ENCODE measurements around the gene TLK2.
A peak's percentile ranks its signal among the peaks of the same experiment; 100 is the strongest.
"Not testable (repeated sequence)": the region's sequence is repeated elsewhere in the genome, so short reads cannot be mapped to it uniquely, and the experiment has no call there.

TLK2 gene

GRCh38 chr17:62464422-62464821, 14.2 kb upstream of the TLK2 start:
- not testable (repeated sequence) for DNase-seq; H3K27me3 ChIP-seq (replicated peaks; ENCODE audit: control insufficient read depth, insufficient read depth, low read length, poor library complexity, severe bottlenecking); H3K4me1 ChIP-seq (ENCODE audit: control insufficient read depth, insufficient read depth, low read length, poor library complexity, severe bottlenecking); H3K4me3 ChIP-seq (ENCODE audit: insufficient read depth, low read depth, low read length, poor library complexity, severe bottlenecking); H3K9me3 ChIP-seq (ENCODE audit: control insufficient read depth, low read length); H3K27ac ChIP-seq (ENCODE audit: insufficient read depth, low read length, poor library complexity, severe bottlenecking); H3K36me3 ChIP-seq (ENCODE audit: control insufficient read depth, insufficient read depth, low read length)

DNA sequence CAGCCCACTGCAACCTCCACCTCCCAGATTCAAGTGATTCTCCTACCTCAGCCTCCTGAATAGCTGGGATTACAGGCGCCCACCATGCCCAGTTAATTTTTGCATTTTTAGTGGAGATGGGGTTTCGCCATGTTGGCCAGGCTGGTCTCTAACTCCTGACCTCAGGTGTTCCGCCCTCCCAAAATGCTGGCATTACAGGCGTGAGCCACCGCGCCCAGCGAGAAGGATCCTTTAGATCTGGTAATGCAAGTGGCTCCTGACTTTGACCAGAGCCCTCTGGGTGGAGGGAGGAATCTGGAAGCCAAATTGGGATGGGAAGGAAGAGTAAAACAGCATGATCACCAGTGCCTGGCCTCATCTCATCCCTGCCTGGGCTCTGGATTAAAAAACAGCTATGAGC, 13.4 kb upstream of the TLK2 start:
- not testable (repeated sequence) for H3K27me3 ChIP-seq (replicated peaks; ENCODE audit: control insufficient read depth, insufficient read depth, low read length, poor library complexity, severe bottlenecking)

DNA sequence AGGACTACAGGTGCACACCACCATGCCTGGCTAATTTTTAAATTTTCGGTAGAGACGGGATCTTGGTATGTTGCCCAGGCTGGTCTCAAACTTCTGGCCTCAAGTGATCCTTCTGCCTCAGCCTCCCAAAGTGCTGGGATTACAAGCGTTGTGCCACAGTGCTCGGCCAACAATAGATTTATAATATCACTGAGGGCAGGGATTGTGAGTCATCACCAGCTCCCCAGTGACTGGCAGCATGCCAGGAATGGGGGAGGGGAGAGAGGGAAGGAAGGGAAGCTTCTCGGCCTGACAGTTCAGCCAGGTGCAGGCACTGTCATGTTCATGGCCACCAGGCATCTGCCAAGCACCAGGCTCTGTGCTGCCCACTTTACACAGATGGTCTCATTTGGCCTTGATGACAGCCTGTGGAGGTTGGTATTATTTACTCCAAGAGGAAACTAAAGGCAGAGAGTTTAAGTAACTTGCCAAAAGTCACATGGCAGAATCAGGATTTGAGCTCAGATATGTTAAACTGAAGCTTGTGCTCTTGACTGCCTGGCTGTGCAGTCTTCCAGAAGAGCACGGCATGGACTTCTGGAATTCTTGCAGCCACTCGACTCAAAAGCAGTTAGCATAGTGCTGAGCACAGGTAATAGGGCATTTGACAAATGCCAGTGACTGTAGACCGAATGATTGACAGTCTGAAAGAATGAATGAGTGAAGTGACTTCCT, 7.8 kb upstream of the TLK2 start:
- not testable (repeated sequence) for H3K36me3 ChIP-seq (ENCODE audit: control insufficient read depth, insufficient read depth, low read length); H3K4me1 ChIP-seq (ENCODE audit: control insufficient read depth, insufficient read depth, low read length, poor library complexity, severe bottlenecking); H3K9me3 ChIP-seq (ENCODE audit: control insufficient read depth, low read length); H3K27ac ChIP-seq (ENCODE audit: insufficient read depth, low read length, poor library complexity, severe bottlenecking); H3K27me3 ChIP-seq (replicated peaks; ENCODE audit: control insufficient read depth, insufficient read depth, low read length, poor library complexity, severe bottlenecking); H3K4me3 ChIP-seq (ENCODE audit: insufficient read depth, low read depth, low read length, poor library complexity, severe bottlenecking)
- peak; percentile 44 to 61 (median 53) for DNase-seq

More for the DNA sequence above, 13.4 kb upstream of the TLK2 start:
- H3K9me3 ChIP-seq (ENCODE audit: control insufficient read depth, low read length); H3K4me1 ChIP-seq (ENCODE audit: control insufficient read depth, insufficient read depth, low read length, poor library complexity, severe bottlenecking); H3K36me3 ChIP-seq (ENCODE audit: control insufficient read depth, insufficient read depth, low read length); DNase-seq; H3K27ac ChIP-seq (ENCODE audit: insufficient read depth, low read length, poor library complexity, severe bottlenecking); H3K4me3 ChIP-seq (ENCODE audit: insufficient read depth, low read depth, low read length, poor library complexity, severe bottlenecking): not testable (repeated sequence)

- DNase-seq = not testable (repeated sequence)
Observed at GRCh38 chr17:62471380-62471880, 7.2 kb upstream of the TLK2 start.

GRCh38 chr17:62473030-62473982, 5.3 kb upstream of the TLK2 start:
- DNase-seq; H3K4me3 ChIP-seq (ENCODE audit: insufficient read depth, low read depth, low read length, poor library complexity, severe bottlenecking); H3K9me3 ChIP-seq (ENCODE audit: control insufficient read depth, low read length); H3K4me1 ChIP-seq (ENCODE audit: control insufficient read depth, insufficient read depth, low read length, poor library complexity, severe bottlenecking); H3K27ac ChIP-seq (ENCODE audit: insufficient read depth, low read length, poor library complexity, severe bottlenecking); H3K27me3 ChIP-seq (replicated peaks; ENCODE audit: control insufficient read depth, insufficient read depth, low read length, poor library complexity, severe bottlenecking); H3K36me3 ChIP-seq (ENCODE audit: control insufficient read depth, insufficient read depth, low read length): not testable (repeated sequence)

More at GRCh38 chr17:62471380-62471880, 7.2 kb upstream of the TLK2 start:
- not testable (repeated sequence) for H3K4me1 ChIP-seq (ENCODE audit: control insufficient read depth, insufficient read depth, low read length, poor library complexity, severe bottlenecking); H3K9me3 ChIP-seq (ENCODE audit: control insufficient read depth, low read length); H3K4me3 ChIP-seq (ENCODE audit: insufficient read depth, low read depth, low read length, poor library complexity, severe bottlenecking); H3K27ac ChIP-seq (ENCODE audit: insufficient read depth, low read length, poor library complexity, severe bottlenecking); H3K27me3 ChIP-seq (replicated peaks; ENCODE audit: control insufficient read depth, insufficient read depth, low read length, poor library complexity, severe bottlenecking); H3K36me3 ChIP-seq (ENCODE audit: control insufficient read depth, insufficient read depth, low read length)

DNA sequence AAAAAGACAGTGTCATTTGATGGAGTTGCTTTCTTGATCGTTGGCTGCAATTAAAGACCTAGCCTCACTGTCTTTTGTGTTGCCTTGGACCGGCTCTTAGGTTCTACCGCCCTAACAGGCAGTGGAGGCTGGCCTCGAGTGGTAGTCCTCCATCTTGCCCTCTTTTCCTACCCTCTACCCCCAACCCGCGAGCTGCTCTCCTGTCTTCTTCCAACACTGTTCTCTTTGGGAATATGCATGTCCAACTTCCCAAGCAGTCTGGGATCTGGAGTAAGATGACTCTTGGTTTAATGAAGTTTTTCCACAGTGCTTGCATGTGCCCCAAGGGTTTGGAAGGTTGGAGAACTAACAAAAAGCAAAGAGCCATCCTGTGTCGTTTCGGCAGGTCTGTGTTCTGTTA, 1.5 kb upstream of the TLK2 start:
- H3K27me3 ChIP-seq (replicated peaks; ENCODE audit: control insufficient read depth, insufficient read depth, low read length, poor library complexity, severe bottlenecking); H3K36me3 ChIP-seq (ENCODE audit: control insufficient read depth, insufficient read depth, low read length); H3K27ac ChIP-seq (ENCODE audit: insufficient read depth, low read length, poor library complexity, severe bottlenecking); H3K9me3 ChIP-seq (ENCODE audit: control insufficient read depth, low read length); DNase-seq; H3K4me1 ChIP-seq (ENCODE audit: control insufficient read depth, insufficient read depth, low read length, poor library complexity, severe bottlenecking); H3K4me3 ChIP-seq (ENCODE audit: insufficient read depth, low read depth, low read length, poor library complexity, severe bottlenecking): not testable (repeated sequence)

DNA sequence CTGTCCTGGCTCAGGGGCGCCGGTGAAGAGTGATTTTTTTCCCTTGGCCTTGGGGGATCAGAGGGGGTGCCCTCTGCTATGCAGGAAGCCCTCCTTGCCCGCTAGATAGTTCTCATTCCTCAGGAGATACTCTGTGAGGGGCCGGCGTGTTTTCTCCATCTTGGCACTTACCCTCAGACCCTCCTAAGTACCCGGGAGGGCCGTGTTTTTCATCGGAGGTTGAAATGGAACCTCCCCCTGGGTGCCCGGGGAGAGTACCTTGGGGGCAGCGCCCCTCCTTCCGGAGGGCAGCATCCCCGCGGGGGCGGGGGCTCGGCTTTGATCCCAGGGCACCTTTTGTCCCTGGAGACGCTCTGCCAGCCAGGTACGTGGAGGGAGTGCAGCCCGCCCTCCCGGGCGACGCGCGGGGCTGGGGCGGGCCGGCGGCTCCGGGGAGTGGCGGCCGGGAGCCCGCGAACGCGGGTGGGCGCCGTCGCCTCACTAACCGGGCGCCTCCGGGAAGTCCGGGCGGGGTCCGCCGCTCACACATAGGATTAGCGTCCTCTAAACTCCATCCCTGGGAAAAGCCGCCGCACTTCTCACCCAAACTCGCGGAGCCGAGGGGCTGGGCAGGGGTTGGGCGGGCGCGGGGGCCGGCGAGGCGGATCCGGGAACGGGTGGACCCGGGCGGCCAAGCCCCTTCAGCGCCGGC, 762 bp upstream of the TLK2 start:
- not testable (repeated sequence) for H3K4me1 ChIP-seq (ENCODE audit: control insufficient read depth, insufficient read depth, low read length, poor library complexity, severe bottlenecking); H3K27me3 ChIP-seq (replicated peaks; ENCODE audit: control insufficient read depth, insufficient read depth, low read length, poor library complexity, severe bottlenecking); H3K9me3 ChIP-seq (ENCODE audit: control insufficient read depth, low read length); H3K36me3 ChIP-seq (ENCODE audit: control insufficient read depth, insufficient read depth, low read length)
- Histone ChIP-seq H3K4me3 (ENCODE audit: insufficient read depth, low read depth, low read length, poor library complexity, severe bottlenecking) (peak overlapping the region; percentile 61), H3K27ac (ENCODE audit: insufficient read depth, low read length, poor library complexity, severe bottlenecking) (peak overlapping the region; percentile 84)
- DNase-seq = peak; percentile 9 to 38 (median 29)

GRCh38 chr17:62478880-62479638, 434 bp downstream of the TLK2 start:
- not testable (repeated sequence) for H3K36me3 ChIP-seq (ENCODE audit: control insufficient read depth, insufficient read depth, low read length); H3K4me1 ChIP-seq (ENCODE audit: control insufficient read depth, insufficient read depth, low read length, poor library complexity, severe bottlenecking); H3K9me3 ChIP-seq (ENCODE audit: control insufficient read depth, low read length); H3K27me3 ChIP-seq (replicated peaks; ENCODE audit: control insufficient read depth, insufficient read depth, low read length, poor library complexity, severe bottlenecking)
- peak in 2 of 3 donors; percentile 16 to 34 for DNase-seq
- Histone ChIP-seq H3K4me3 (ENCODE audit: insufficient read depth, low read depth, low read length, poor library complexity, severe bottlenecking) (peak overlapping the region; percentile 62), H3K27ac (ENCODE audit: insufficient read depth, low read length, poor library complexity, severe bottlenecking) (peak overlapping the region; percentile 84)

- H3K36me3 ChIP-seq (ENCODE audit: control insufficient read depth, insufficient read depth, low read length); DNase-seq; H3K27me3 ChIP-seq (replicated peaks; ENCODE audit: control insufficient read depth, insufficient read depth, low read length, poor library complexity, severe bottlenecking); H3K4me1 ChIP-seq (ENCODE audit: control insufficient read depth, insufficient read depth, low read length, poor library complexity, severe bottlenecking); H3K9me3 ChIP-seq (ENCODE audit: control insufficient read depth, low read length): not testable (repeated sequence)
- peak overlapping the region; percentile 84 for H3K27ac ChIP-seq (ENCODE audit: insufficient read depth, low read length, poor library complexity, severe bottlenecking)
- peak overlapping the region; percentile 62 for H3K4me3 ChIP-seq (ENCODE audit: insufficient read depth, low read depth, low read length, poor library complexity, severe bottlenecking)
Observed at GRCh38 chr17:62479639-62480258, 1.1 kb downstream of the TLK2 start.
